ENCODE measurements around the gene CFAP65.

CFAP65 gene

GRCh38 chr2:219060821-219061791 is 19.8 kb upstream of the CFAP65 start, which contains the start of gene IHH:
Gene IHH (minus strand): TSS chr2:219060921. CDS start chr2:219060467, 454 bp downstream.
- DNase-seq: no peak

- no peak for DNase-seq
Observed at GRCh38 chr2:219059725-219060682, 18.7 kb upstream of the CFAP65 start.

DNA sequence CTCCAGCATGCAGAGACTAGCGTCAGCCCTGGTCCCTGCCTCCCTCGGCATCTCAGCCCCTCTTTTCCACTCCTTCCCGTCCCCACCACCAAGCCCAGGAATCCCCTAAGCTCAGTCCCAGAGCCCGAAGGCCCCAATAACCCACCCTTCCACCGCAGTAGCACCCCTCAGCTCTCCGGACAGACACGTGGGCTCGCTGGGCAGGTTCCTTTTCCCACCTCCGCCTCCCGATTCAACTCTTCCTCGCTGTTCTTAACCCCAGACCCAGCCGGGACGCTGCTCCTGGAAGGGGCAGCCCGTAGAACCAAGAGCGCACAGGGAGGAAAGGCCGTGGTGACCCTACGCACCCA is 18.0 kb upstream of the CFAP65 start:
- no peak for DNase-seq

GRCh38 chr2:219058541-219059374 is 17.4 kb upstream of the CFAP65 start:
- no peak for DNase-seq

DNA sequence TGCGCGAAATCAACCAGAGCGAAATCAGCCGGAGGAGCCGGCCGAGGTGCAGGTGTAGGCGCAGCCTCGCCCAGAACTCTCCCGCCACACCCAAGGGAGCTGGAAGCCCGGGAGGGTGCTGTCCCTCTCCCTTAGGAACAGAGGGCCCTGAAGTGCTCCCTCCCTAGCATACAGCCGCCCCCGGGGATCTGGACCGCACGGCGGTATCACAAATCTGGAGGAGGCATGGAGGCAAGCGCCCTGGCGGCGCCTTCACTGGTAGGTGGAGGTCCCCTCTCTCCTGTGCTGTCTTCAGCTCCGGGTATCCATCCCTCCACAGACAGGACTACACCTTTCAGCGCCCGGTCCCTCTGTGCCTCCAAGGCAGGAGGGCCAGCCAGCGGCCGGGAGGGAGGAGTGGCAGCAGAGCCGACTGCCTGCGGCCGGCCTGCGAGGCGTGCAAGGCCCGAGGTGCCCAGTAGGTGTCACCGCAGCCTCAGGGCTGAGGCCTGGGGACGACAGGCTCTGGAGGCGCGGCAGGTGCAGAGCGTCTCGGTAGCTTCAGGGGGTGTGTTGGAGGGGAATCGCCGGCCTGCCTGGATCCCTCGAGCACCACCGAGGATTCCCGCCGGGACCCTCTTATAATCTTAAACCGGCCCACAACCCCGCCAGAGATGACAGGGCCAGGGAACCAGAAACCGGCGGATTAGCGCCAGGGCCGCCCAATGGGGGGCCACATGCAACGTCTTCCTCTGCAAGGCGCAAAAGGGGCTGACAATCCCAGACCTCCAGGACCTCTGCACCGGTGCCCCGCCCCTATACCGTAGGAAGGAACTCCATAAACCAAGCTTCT is 16.6 kb upstream of the CFAP65 start:
- peak; percentile 59 for DNase-seq

- DNase-seq: no peak
Observed at GRCh38 chr2:219056896-219057708, 15.8 kb upstream of the CFAP65 start.

DNA sequence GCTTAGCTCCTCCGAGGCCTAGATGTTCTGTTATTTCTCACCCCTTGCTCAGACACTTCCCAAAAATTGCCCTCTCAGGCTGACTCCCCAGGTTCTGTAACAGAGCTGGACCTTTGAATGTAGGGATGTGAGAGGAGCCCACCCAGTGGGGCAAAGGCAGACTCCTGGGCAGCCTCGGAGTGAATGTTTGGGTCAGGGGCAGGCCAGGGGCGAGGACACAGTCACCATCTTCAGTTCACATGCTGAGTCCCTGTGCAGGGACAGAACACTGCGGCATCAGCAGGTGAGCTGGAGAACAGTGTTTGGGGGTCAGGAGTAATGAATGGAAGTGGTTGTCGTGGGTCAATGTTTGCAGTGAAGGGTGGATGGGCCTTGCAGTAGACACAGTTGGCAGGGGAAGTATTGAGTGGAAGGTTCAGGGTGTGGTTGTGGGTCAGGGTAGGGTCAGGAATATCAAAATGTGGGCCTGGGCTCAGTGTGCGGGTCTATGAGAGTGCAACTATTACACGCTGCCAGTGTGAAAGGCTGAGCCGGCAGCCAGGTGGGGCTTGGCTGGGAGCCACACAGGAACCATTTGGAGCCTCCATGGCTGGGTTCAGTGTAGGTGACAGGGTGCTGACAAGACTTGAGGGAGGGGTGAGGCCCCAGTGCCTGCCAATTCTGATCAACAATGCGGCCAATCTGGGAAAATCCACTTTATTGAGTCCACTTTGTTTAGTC is 15.0 kb upstream of the CFAP65 start:
- no peak for DNase-seq

GRCh38 chr2:219054956-219055903 is 13.9 kb upstream of the CFAP65 start:
- no peak for DNase-seq

DNA sequence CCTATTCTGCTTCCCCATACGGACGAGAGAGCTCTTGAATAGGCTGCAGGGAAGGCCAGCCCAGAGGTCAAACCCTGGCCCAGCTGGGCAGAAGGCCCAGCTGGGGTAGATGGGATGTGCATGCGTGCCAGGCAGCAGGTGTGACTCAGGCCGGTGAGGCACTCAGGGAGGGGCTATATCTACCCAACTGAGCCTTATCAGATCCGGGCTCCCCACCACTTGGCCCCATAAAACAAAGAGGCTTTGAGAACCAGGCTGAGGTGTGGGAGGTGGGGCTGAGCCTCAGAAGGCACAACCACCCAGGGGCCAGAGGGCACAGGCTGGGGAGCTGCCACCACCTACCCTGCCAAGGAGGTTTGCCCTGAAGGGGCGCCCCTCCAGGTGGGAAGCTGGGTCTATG is 8.0 kb upstream of the CFAP65 start:
- no peak for DNase-seq

DNA sequence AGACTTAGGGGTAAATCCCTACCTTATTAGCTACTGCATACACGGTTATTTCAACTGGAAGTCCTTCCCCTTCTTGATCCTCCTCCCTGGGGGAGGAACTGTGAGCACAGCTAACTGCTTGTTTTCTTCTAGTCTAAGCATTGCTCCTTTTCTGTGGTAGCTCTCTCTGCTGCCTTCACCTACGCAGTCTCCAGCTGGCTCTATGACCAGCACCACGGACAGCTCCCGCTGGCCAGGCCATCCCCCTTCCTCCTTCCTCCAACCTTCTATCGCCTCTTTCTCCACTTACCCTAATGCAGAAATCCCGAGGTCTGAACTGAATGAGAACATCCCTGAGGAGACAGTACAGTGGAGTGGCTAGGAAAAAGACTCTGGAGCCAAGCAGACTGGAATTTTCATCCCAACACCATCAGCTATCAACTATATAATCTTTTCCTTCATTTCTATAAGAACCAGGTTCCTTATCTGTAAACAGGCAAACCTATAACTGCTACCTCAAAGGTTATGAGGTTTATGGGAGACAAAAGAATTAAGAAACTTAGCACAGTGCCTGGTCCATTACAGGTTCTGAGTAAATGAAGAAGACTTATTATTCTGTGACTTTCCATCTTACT is 4.7 kb upstream of the CFAP65 start:
- DNase-seq: peak; percentile 25

GRCh38 chr2:219042750-219043149 is 1.4 kb upstream of the CFAP65 start:
- DNase-seq: no peak

DNA sequence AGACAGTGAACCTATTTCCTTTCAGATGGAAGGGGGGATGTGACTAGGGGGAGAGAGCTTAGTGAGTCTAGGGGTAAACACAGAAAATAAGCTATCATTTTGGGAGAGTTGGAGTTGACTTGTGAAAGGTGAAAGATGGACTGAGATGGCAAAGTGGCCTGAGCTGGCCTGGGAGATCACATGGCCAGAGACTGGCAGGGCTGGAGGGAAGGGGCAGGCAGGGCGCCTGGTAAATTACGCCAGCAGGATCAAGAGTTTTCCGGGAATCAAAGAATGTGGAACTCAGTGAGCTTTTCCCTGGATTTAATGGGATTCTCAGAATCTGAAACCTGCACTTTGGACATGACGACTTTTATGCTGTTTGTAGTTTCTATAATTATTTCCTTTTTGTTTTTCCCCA is 841 bp upstream of the CFAP65 start:
- DNase-seq: no peak

GRCh38 chr2:219038600-219038999 is 2.7 kb downstream of the CFAP65 start:
- no peak for DNase-seq

GRCh38 chr2:219037783-219038499 is 3.4 kb downstream of the CFAP65 start:
- no peak for DNase-seq

DNA sequence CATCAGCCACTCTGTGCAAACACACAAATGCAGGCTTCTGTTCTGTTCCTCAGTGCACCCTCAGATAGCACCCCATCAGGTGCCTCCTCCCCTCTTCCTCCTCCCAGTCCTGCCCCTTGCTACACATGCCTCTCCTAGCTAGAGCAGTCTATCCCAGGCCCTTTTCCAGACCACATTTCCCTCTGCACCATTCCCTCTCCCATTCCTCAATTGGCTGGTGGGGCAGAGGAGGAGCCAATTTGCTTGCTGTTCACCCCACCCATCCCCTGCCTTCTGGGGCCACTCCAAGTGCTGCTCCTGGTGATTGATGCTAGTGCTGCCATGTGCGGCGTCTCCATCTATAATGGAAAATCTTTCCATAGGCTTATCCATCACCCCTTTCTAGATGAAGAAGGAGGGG is 5.4 kb downstream of the CFAP65 start:
- DNase-seq: no peak

GRCh38 chr2:219034823-219035222 is 6.5 kb downstream of the CFAP65 start:
- DNase-seq: no peak

GRCh38 chr2:219032051-219032745 is 9.1 kb downstream of the CFAP65 start:
- DNase-seq: no peak
